Panc1 (cell line): ENCODE data around the gene POLE. TPM values are rescaled to one million over a fixed set of nuclear protein-coding genes. Genes with fewer than 3 reads are reported as not detected.
A peak's percentile ranks its signal among the peaks of the same experiment; 100 is the strongest.

ENCODE experiments used
- ATAC-seq: fragments of 200-7000 bp; cut with Tn5 transposase; 2 replicates; pipeline ENCODE4 v1.9.1; 2020; ENCODE audit warnings: mild to moderate bottlenecking, moderate library complexity
- BruUV-seq: library from RNA; stranded (reverse); fragments of 400-500 nt; replicated peaks from 2 replicates; lab custom pipeline; 2021; lab: Mats Ljungman, UMichigan
- CTCF ChIA-PET: fragments of 300-600 bp; sonication (Branson Sonifier 250); formaldehyde crosslinking; loops from one replicate; lab custom pipeline; 2022; ENCODE audit warnings: antibody characterized with exemption; lab: Charles Lee
- POLR2A ChIA-PET: fragments of 300-600 bp; sonication (Branson Sonifier 250); formaldehyde crosslinking; loops from one replicate; lab custom pipeline; 2022; ENCODE audit warnings: antibody characterized with exemption; lab: Charles Lee
- DNase-seq: peaks from one replicate; pipeline ENCODE4 v3.0.0-alpha.2; 2010; ENCODE audit warnings: low read depth, low spot score
- H3K27ac ChIP-seq: 2 replicates; pipeline ENCODE4 v1.5.1; 2011; ENCODE audit warnings: mild to moderate bottlenecking, low read length, inconsistent platforms
- H3K27me3 ChIP-seq: fragments of 200-500 bp; sonication (Bioruptor generic); 2 replicates; pipeline ENCODE4 v1.6.0; 2014; ENCODE audit warnings: low read length, inconsistent platforms; ENCODE audit not compliant: control insufficient read depth, insufficient read depth
- H3K36me3 ChIP-seq: fragments of 200-500 bp; sonication (Bioruptor generic); 2 replicates; pipeline ENCODE4 v1.5.1; 2014; ENCODE audit warnings: inconsistent platforms, mild to moderate bottlenecking, low read length, moderate library complexity; ENCODE audit not compliant: control insufficient read depth, insufficient read depth
- H3K4me1 ChIP-seq: 2 replicates; pipeline ENCODE4 v1.5.1; 2011; ENCODE audit warnings: inconsistent platforms, mild to moderate bottlenecking, low read length, moderate library complexity; ENCODE audit not compliant: control insufficient read depth, insufficient read depth
- H3K4me3 ChIP-seq, 2 experiments: 2 replicates each; pipeline ENCODE4 v1.5.1; 2011 to 2012; ENCODE audit warnings: low read depth in 2 of 2, low read length in 2 of 2, mild to moderate bottlenecking in 2 of 2, inconsistent platforms in 1 of 2, moderate library complexity in 1 of 2
- H3K9me3 ChIP-seq: fragments of 200-500 bp; sonication (Bioruptor generic); 2 replicates; pipeline ENCODE4 v1.5.1; 2014; ENCODE audit warnings: low read depth, mild to moderate bottlenecking, inconsistent platforms, low read length, moderate library complexity; ENCODE audit not compliant: control insufficient read depth, insufficient read depth
- CTCF ChIP-seq: fragments of 450-650 bp; IDR thresholded peaks from 2 replicates; pipeline ENCODE4 v1.5.1; 2017; ENCODE audit warnings: mild to moderate bottlenecking
- POLR2AphosphoS5 ChIP-seq: IDR thresholded peaks from 2 replicates; pipeline ENCODE4 v1.6.1; 2012; ENCODE audit warnings: mild to moderate bottlenecking, low read depth, low read length, moderate library complexity
- SIN3A ChIP-seq: IDR thresholded peaks from 2 replicates; pipeline ENCODE4 v1.6.1; 2012; ENCODE audit warnings: low read depth, mild to moderate bottlenecking, low read length, moderate library complexity, borderline replicate concordance; ENCODE audit not compliant: insufficient read depth
- TCF7L2 ChIP-seq: IDR thresholded peaks from 2 replicates; pipeline ENCODE4 v1.6.1; 2011; ENCODE audit warnings: mild to moderate bottlenecking, low read depth, low read length, inconsistent platforms
- in situ Hi-C: cut with HindIII; loops from 2 replicates; pipeline ENCODE4 v1.10.0; 2016; ENCODE audit warnings: low sequenced_read_pairs, low pct_unique_long_range_greater_than_20kb
- intact Hi-C: fragments of 100-400 bp; cut with micrococcal nuclease; formaldehyde crosslinking; loops from one replicate; pipeline ENCODE4 v1.10.0; 2022; ENCODE audit not compliant: unreplicated experiment
- total RNA-seq: library from RNA; stranded (reverse); gene quantifications from one replicate; pipeline ENCODE4 v1.2.1, GENCODE V29; 2021; ENCODE audit not compliant: unreplicated experiment
- TF ChIP-seq, protein P1 (sequence below), 2 experiments: IDR thresholded peaks; 2 replicates each; pipeline ENCODE4 v1.6.1; 2011 to 2012; ENCODE audit warnings: low read depth in 2 of 2, control low read depth in 1 of 2, low read length in 1 of 2, mild to moderate bottlenecking in 1 of 2, moderate library complexity in 1 of 2; ENCODE audit not compliant: insufficient read depth in 1 of 2

Gene POLE
- total RNA-seq, 1 experiment from 2014 or later = 112 TPM

DNA sequence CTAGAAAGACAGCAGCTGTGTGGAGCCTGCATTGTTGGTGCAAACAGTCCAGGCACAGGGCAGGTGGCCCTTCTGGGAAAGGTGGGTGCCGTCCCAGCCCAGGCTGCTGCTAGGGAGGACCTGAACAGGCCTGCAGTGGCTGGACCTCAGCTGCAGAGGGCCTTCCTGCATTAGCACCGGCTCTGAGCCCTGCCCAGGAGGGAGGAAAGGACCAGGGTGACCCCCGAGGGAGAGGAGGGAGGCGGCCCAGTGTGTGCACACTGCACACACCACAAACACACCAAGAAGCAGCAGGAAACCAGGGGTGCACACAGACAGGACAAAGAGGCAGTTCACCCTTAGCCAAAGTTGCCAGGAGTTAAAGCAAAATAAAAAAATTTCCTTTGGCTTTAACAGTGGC, 15.5 kb upstream of the POLE start:
- H3K4me1 ChIP-seq = peaks cover 3% of the 10 kb centered on the region; the same call in 1 of the 2 replicates
- TF ChIP-seq SIN3A (no peak), POLR2AphosphoS5 (no peak), TCF7L2 (no peak), CTCF (no peak)
- TF ChIP-seq, protein P1, sequence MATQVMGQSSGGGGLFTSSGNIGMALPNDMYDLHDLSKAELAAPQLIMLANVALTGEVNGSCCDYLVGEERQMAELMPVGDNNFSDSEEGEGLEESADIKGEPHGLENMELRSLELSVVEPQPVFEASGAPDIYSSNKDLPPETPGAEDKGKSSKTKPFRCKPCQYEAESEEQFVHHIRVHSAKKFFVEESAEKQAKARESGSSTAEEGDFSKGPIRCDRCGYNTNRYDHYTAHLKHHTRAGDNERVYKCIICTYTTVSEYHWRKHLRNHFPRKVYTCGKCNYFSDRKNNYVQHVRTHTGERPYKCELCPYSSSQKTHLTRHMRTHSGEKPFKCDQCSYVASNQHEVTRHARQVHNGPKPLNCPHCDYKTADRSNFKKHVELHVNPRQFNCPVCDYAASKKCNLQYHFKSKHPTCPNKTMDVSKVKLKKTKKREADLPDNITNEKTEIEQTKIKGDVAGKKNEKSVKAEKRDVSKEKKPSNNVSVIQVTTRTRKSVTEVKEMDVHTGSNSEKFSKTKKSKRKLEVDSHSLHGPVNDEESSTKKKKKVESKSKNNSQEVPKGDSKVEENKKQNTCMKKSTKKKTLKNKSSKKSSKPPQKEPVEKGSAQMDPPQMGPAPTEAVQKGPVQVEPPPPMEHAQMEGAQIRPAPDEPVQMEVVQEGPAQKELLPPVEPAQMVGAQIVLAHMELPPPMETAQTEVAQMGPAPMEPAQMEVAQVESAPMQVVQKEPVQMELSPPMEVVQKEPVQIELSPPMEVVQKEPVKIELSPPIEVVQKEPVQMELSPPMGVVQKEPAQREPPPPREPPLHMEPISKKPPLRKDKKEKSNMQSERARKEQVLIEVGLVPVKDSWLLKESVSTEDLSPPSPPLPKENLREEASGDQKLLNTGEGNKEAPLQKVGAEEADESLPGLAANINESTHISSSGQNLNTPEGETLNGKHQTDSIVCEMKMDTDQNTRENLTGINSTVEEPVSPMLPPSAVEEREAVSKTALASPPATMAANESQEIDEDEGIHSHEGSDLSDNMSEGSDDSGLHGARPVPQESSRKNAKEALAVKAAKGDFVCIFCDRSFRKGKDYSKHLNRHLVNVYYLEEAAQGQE (IDR thresholded peaks at IDR 0.05; ENCODE audit: insufficient read depth in 1 of 2, low read depth in 2 of 2, low read length in 1 of 2) = no peak
- intact Hi-C loops = no loop called here
- H3K27ac ChIP-seq = no peak overlapping the region
- POLR2A ChIA-PET = no interaction called here
- no peaks in the 10 kb centered on the region for H3K36me3 ChIP-seq
- no peak for DNase-seq
- no peaks in the 10 kb centered on the region for H3K27me3 ChIP-seq
- no peaks in the 10 kb centered on the region for H3K9me3 ChIP-seq
- no peak overlapping the region for H3K4me3 ChIP-seq
- no TSS peak for BruUV-seq
- in situ Hi-C loops = no loop called here
- peak; percentile 74 for ATAC-seq
- CTCF ChIA-PET = no interaction called here

DNA sequence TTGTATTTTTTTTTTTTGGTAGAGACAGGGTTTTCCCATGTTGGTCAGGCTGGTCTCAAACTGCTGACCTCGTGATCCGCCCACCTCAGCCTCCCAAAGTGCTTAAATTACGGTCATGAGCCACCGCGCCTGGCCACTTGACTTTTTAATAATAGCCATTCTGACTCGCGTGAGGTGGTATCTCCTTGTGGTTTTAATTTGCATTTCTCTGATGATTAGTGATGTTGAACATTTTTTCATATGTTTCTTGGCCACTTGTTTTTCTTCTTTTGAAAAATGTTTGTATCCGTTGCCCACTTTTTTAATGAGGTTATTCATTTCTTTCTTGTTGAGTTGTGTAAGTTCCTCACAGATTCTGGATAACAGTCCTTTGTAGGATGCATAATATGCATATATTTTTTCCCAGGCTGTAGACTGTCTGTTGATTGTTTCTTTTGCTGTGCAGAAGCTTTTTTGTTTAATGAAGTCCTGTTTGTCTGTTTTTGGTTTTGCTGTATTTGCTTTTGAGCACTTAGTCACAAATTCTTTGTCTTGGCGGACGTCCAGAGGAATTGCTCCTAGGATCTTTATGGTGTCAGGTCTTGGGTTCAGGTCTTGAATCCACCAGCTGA, 13.2 kb upstream of the POLE start:
- TF ChIP-seq POLR2AphosphoS5 = no peak
- TF ChIP-seq TCF7L2 = no peak
- TF ChIP-seq SIN3A = no peak
- no peak for TF ChIP-seq CTCF
- TF ChIP-seq, protein P1 (IDR thresholded peaks at IDR 0.05; ENCODE audit: insufficient read depth in 1 of 2, low read depth in 2 of 2, low read length in 1 of 2) = no peak
- peak; percentile 59 for ATAC-seq
- no peaks in the 10 kb centered on the region for H3K27me3 ChIP-seq
- CTCF ChIA-PET = no interaction called here
- H3K36me3 ChIP-seq = peaks cover 3% of the 10 kb centered on the region; the same call in 1 of the 2 replicates
- BruUV-seq = no TSS peak
- no peak overlapping the region for H3K4me3 ChIP-seq
- H3K9me3 ChIP-seq = no peaks in the 10 kb centered on the region
- peak; percentile 41 for DNase-seq
- in situ Hi-C loops = no loop called here
- POLR2A ChIA-PET = interaction anchor here (0.6 kb wide), 1 partner anchor 1145 kb away, joined by 3 read pairs; no protein-coding TSS in a partner anchor
- H3K4me1 ChIP-seq = peaks cover 3% of the 10 kb centered on the region; the same call in 1 of the 2 replicates
- intact Hi-C loops = no loop called here
- H3K27ac ChIP-seq = no peak overlapping the region
